HG03575 (cell line): ENCODE data around the gene CPEB4.

Experiments
- ATAC-seq: cut with Tn5 transposase; IDR thresholded peaks from one replicate; pipeline ENCODE4 v1.9.1; 2021; ENCODE audit not compliant: unreplicated experiment, insufficient number of reproducible peaks, low FRiP score; ENCODE audit errors: extremely low read depth

CPEB4 gene

GRCh38 chr5:173881811-173882575 is 6.2 kb upstream of the CPEB4 start:
- ATAC-seq = no peak

GRCh38 chr5:173882632-173883031 is 5.5 kb upstream of the CPEB4 start:
- no peak for ATAC-seq

- ATAC-seq = no peak
These were observed 4.7 kb upstream of the CPEB4 start for GRCh38 chr5:173883347-173883924.

GRCh38 chr5:173884402-173885053 is 3.6 kb upstream of the CPEB4 start:
- ATAC-seq = no peak

- ATAC-seq = no peak
These were observed 3.1 kb upstream of the CPEB4 start for GRCh38 chr5:173885054-173885443.

GRCh38 chr5:173885475-173886010 is 2.6 kb upstream of the CPEB4 start:
- no peak for ATAC-seq

- no peak for ATAC-seq
These were observed 2.0 kb upstream of the CPEB4 start for GRCh38 chr5:173886150-173886549.

- ATAC-seq = no peak
These were observed 453 bp downstream of the CPEB4 start for GRCh38 chr5:173888473-173889131.

GRCh38 chr5:173890195-173890991 is 2.2 kb downstream of the CPEB4 start:
- ATAC-seq = no peak

GRCh38 chr5:173891308-173892116 is 3.4 kb downstream of the CPEB4 start:
- ATAC-seq = no peak

- ATAC-seq = no peak
These were observed 5.0 kb downstream of the CPEB4 start for GRCh38 chr5:173893192-173893561.

- ATAC-seq = no peak
These were observed 7.4 kb downstream of the CPEB4 start for GRCh38 chr5:173895401-173896165.

- ATAC-seq = no peak
These were observed 8.5 kb downstream of the CPEB4 start for GRCh38 chr5:173896631-173897030.

- ATAC-seq = no peak
These were observed 13.6 kb downstream of the CPEB4 start for GRCh38 chr5:173901705-173902104.

GRCh38 chr5:173902334-173902733 is 14.2 kb downstream of the CPEB4 start:
- ATAC-seq = no peak

GRCh38 chr5:173902743-173903142 is 14.6 kb downstream of the CPEB4 start:
- ATAC-seq = no peak

- no peak for ATAC-seq
These were observed 15.4 kb downstream of the CPEB4 start for GRCh38 chr5:173903396-173904140.
